A673 (cell line): ENCODE results near the gene TMEM238.

Experiments used
- EZH2 ChIP-seq: fragments of 200-600 bp; sonication (generic); IDR thresholded peaks from 2 replicates; pipeline ENCODE4 v1.6.1; 2017; ENCODE audit warnings: borderline replicate concordance, low read depth, mild to moderate bottlenecking, mixed read lengths, antibody characterized with exemption, low read length; ENCODE audit not compliant: poor library complexity, severe bottlenecking
- TF ChIP-seq, protein P1 (sequence below): fragments of 300-800, 200-600 bp; sonication (generic); conservative IDR thresholded peaks from 2 replicates; pipeline ENCODE4 v1.5.1; 2017; ENCODE audit warnings: low read depth, mild to moderate bottlenecking, antibody characterized with exemption, low read length, moderate library complexity, mixed read lengths

DNA sequence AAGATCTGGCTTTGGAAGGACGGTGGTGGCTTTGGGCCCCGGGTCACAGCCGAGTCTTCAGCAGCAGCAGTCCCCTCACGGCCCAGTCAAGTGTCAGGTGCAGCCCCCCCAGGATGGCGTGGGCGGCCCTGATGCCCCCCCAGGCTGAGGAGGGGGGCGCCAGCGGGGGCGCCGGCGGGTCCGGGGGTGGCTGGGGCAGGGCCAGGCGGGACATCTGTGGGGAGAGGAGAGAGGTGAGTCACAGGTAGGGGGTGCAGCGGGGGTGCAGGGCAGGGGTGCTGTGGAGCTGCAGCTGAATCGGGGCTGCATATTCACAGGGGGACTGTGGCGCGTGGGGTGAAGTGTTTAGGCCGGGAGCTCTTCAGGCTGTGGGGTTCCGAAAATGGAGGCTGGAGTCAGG is 18.1 kb downstream of the TMEM238 start:
- TF ChIP-seq, protein P1, sequence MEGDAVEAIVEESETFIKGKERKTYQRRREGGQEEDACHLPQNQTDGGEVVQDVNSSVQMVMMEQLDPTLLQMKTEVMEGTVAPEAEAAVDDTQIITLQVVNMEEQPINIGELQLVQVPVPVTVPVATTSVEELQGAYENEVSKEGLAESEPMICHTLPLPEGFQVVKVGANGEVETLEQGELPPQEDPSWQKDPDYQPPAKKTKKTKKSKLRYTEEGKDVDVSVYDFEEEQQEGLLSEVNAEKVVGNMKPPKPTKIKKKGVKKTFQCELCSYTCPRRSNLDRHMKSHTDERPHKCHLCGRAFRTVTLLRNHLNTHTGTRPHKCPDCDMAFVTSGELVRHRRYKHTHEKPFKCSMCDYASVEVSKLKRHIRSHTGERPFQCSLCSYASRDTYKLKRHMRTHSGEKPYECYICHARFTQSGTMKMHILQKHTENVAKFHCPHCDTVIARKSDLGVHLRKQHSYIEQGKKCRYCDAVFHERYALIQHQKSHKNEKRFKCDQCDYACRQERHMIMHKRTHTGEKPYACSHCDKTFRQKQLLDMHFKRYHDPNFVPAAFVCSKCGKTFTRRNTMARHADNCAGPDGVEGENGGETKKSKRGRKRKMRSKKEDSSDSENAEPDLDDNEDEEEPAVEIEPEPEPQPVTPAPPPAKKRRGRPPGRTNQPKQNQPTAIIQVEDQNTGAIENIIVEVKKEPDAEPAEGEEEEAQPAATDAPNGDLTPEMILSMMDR = no peak
- no peak for TF ChIP-seq EZH2
